ENCODE results near the gene ABCB8.

ABCB8 gene

GRCh38 chr7:151088856-151089699 is 60.8 kb downstream of the ABCB8 start:
- DNase-seq: peak; percentile 29

GRCh38 chr7:151089893-151090730 is 61.9 kb downstream of the ABCB8 start:
- DNase-seq: no peak

GRCh38 chr7:151091003-151091402 is 62.8 kb downstream of the ABCB8 start:
- no peak for DNase-seq

GRCh38 chr7:151091431-151091830 is 63.2 kb downstream of the ABCB8 start:
- no peak for DNase-seq

GRCh38 chr7:151091988-151092387 is 63.7 kb downstream of the ABCB8 start:
- no peak for DNase-seq

GRCh38 chr7:151093748-151094147 is 65.5 kb downstream of the ABCB8 start:
- DNase-seq: no peak

- no peak for DNase-seq
Observed at GRCh38 chr7:151094675-151095074, 66.4 kb downstream of the ABCB8 start.

- no peak for DNase-seq
Observed at GRCh38 chr7:151095123-151095797, 67.0 kb downstream of the ABCB8 start.

GRCh38 chr7:151095828-151096475 is 67.7 kb downstream of the ABCB8 start:
- DNase-seq: no peak

Measured in kidney glomerular epithelial cell (primary cell).